CD8-positive, alpha-beta memory T cell (primary cell): ENCODE data around the gene SNRNP40. TPM values are rescaled to one million over a fixed set of nuclear protein-coding genes. Genes with fewer than 3 reads are reported as not detected.

ENCODE experiments used
- CTCF ChIA-PET: fragments of 350-600 bp; sonication (Branson Sonifier 250); formaldehyde crosslinking; loops from one replicate; lab custom pipeline; 2021; ENCODE audit warnings: antibody characterized with exemption; lab: Charles Lee
- POLR2A ChIA-PET: fragments of 350-600 bp; sonication (Branson Sonifier 250); formaldehyde crosslinking; loops from one replicate; lab custom pipeline; 2021; ENCODE audit warnings: antibody characterized with exemption; lab: Charles Lee
- DNase-seq, 5 donors: peaks; one replicate each; pipeline versions ENCODE4 v3.0.0 to v3.0.0-alpha.2; 2020 to 2022; ENCODE audit warnings: mixed read lengths in 1 of 5
- H3K27ac ChIP-seq: one replicate; pipeline ENCODE4 v1.7.0; 2013; ENCODE audit warnings: low read depth, mild to moderate bottlenecking, low read length, moderate library complexity
- H3K27me3 ChIP-seq: 2 replicates; pipeline ENCODE4 v1.7.0; 2013; ENCODE audit warnings: low read length, mild to moderate bottlenecking; ENCODE audit not compliant: insufficient read depth, poor library complexity, severe bottlenecking
- H3K36me3 ChIP-seq: 2 replicates; pipeline ENCODE4 v1.7.0; 2013; ENCODE audit warnings: mild to moderate bottlenecking, low read length, moderate library complexity; ENCODE audit not compliant: insufficient read depth
- H3K4me1 ChIP-seq: 2 replicates; pipeline ENCODE4 v1.7.0; 2013; ENCODE audit warnings: mild to moderate bottlenecking, low read length, moderate library complexity; ENCODE audit not compliant: insufficient read depth
- H3K4me3 ChIP-seq: 2 replicates; pipeline ENCODE4 v1.7.0; 2013; ENCODE audit warnings: mild to moderate bottlenecking, low read length
- H3K9me3 ChIP-seq: 2 replicates; pipeline ENCODE4 v1.7.0; 2013; ENCODE audit warnings: mild to moderate bottlenecking, low read length
- H3K27ac Mint-ChIP-seq, 8 donors: one replicate each; pipeline ENCODE4 v1.8.0; 2020 to 2021; ENCODE audit warnings: mixed read lengths in 8 of 8, mild to moderate bottlenecking in 6 of 8, inconsistent platforms in 3 of 8, moderate library complexity in 3 of 8
- H3K27me3 Mint-ChIP-seq, 2 donors: one replicate each; pipeline ENCODE4 v1.8.0; 2020 to 2021; ENCODE audit warnings: mixed read lengths in 2 of 2, mild to moderate bottlenecking in 1 of 2, moderate library complexity in 1 of 2
- H3K36me3 Mint-ChIP-seq, 3 donors: one replicate each; pipeline ENCODE4 v1.8.0; 2020 to 2021; ENCODE audit warnings: mixed read lengths in 3 of 3, inconsistent platforms in 1 of 3, mild to moderate bottlenecking in 1 of 3
- H3K4me1 Mint-ChIP-seq, 3 donors: one replicate each; pipeline ENCODE4 v1.8.0; 2020 to 2021; ENCODE audit warnings: mixed read lengths in 3 of 3, inconsistent platforms in 1 of 3, mild to moderate bottlenecking in 1 of 3
- H3K4me3 Mint-ChIP-seq, 7 donors: one replicate each; pipeline ENCODE4 v1.8.0; 2020 to 2021; ENCODE audit warnings: mixed read lengths in 7 of 7, mild to moderate bottlenecking in 6 of 7, moderate library complexity in 4 of 7, inconsistent platforms in 2 of 7
- H3K9me3 Mint-ChIP-seq, 5 donors: one replicate each; pipeline ENCODE4 v1.8.0; 2020 to 2022; ENCODE audit warnings: mixed read lengths in 5 of 5, mild to moderate bottlenecking in 3 of 5, moderate library complexity in 2 of 5, inconsistent platforms in 1 of 5
- polyA plus RNA-seq: library from polyadenylated mRNA; unstranded; fragments of 300-500 nt; fragmentation: Illumina TruSeq; gene quantifications from one replicate; pipeline ENCODE4 v1.2.3, GENCODE V29; 2021
- total RNA-seq, 2 experiments: library from RNA; stranded (reverse); gene quantifications; one replicate each; pipeline ENCODE4 v1.2.3, GENCODE V29; 2021

SNRNP40 gene
- total and polyA plus RNA-seq, 3 experiments from 2014 or later: 89.3 to 120 (median 120) TPM

DNA sequence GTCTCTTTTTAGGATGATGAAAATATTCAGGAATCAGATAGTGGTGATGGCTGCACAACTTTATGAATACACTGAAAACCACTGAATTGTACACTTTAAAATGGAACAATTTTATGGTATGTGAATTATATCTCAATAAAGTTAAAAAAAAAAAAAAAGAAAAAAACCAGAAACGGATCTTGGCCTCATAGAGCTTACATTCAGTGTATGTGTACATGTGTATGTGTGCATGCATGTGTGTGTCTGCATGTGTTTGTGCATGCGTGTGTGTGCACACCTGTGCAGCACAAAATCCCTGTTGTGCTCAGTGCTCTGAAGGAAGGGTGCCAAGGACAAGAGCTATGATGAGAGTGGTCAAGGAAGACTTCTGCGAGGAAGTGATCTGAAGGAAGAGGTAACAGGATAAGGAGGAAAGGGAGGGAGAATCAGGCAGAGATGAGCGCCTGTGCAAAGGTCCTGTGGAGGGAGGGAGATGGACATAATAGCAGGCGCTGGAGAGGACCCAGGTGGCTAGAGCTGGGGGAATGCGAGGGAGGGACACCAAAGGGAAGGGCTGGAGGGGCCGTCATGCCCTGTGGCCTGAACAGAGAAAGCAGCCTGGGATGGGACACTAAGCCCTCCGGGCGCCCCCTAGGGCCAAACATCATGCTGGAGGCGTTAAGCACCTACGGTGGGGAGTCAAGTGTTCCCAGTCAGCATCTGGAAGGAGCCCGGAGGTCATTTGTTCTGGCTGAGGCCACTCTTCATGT, 82.1 kb downstream of the SNRNP40 start:
- Histone ChIP-seq H3K4me1 (no peaks in the 10 kb centered on the region), H3K27me3 (no peaks in the 10 kb centered on the region), H3K27ac (no peak overlapping the region), H3K4me3 (no peak overlapping the region), H3K9me3 (no peaks in the 10 kb centered on the region), H3K36me3 (no peaks in the 10 kb centered on the region)
- no peak for DNase-seq
- Mint-ChIP-seq H3K4me1 (no peaks in the 10 kb centered on the region), H3K36me3 (peaks cover 0 to 5% (median 0%) of the 10 kb centered on the region in 3 donors), H3K27ac (no peak overlapping the region), H3K9me3 (peaks cover 0 to 11% (median 4%) of the 10 kb centered on the region in 5 donors), H3K4me3 (no peak overlapping the region), H3K27me3 (peaks cover 6 to 22% of the 10 kb centered on the region in 2 donors)
- ChIA-PET POLR2A (no interaction called here), CTCF (no interaction called here)

Other genes with a start within 250 kb of the SNRNP40 start
- gene PUM1, start 231.1 kb downstream of the SNRNP40 start, total RNA-seq: 100 to 1,000 TPM in 1 of 2 experiments, 10 to 100 TPM in 1; 99.8 to 113 TPM
- 127 TPM for gene PUM1, start 231.1 kb downstream of the SNRNP40 start, polyA plus RNA-seq
- gene NKAIN1, start 56.9 kb downstream of the SNRNP40 start, total RNA-seq: not detected
- gene NKAIN1, start 56.9 kb downstream of the SNRNP40 start, polyA plus RNA-seq: not detected
- gene ZCCHC17, start 244 bp upstream of the SNRNP40 start, total RNA-seq: 10 to 100 TPM; 30.4 to 30.8 TPM
- 51.0 TPM for gene ZCCHC17, start 244 bp upstream of the SNRNP40 start, polyA plus RNA-seq
- not detected for gene FABP3, start 76.3 kb upstream of the SNRNP40 start, total RNA-seq
- not detected for gene FABP3, start 76.3 kb upstream of the SNRNP40 start, polyA plus RNA-seq
- gene SERINC2, start 116.4 kb upstream of the SNRNP40 start, total RNA-seq: under 1 TPM; 0.11 to 0.31 TPM
- gene SERINC2, start 116.4 kb upstream of the SNRNP40 start, polyA plus RNA-seq: not detected